Ectodermal cell (in vitro differentiated cells): ENCODE measurements around the gene ACTR1B.
"Not testable (repeated sequence)": the region's sequence is repeated elsewhere in the genome, so short reads cannot be mapped to it uniquely, and the experiment has no call there.

Experiments used
- H3K27ac ChIP-seq: 2 replicates; pipeline ENCODE4 v1.7.0; 2013; ENCODE audit warnings: mild to moderate bottlenecking, low read depth, low read length; ENCODE audit not compliant: insufficient read depth, poor library complexity, severe bottlenecking
- H3K27me3 ChIP-seq: 2 replicates; pipeline ENCODE4 v1.7.0; 2013; ENCODE audit warnings: mild to moderate bottlenecking, low read length; ENCODE audit not compliant: insufficient read depth, control insufficient read depth, poor library complexity, severe bottlenecking
- H3K36me3 ChIP-seq: one replicate; pipeline ENCODE4 v1.7.0; 2013; ENCODE audit warnings: low read length; ENCODE audit not compliant: control insufficient read depth, insufficient read depth
- H3K4me1 ChIP-seq: one replicate; pipeline ENCODE4 v1.7.0; 2013; ENCODE audit warnings: low read length; ENCODE audit not compliant: control insufficient read depth, insufficient read depth
- H3K4me3 ChIP-seq: 2 replicates; pipeline ENCODE4 v1.7.0; 2013; ENCODE audit warnings: low read depth, low read length, control low read depth; ENCODE audit not compliant: insufficient read depth
- H3K9me3 ChIP-seq: 2 replicates; pipeline ENCODE4 v1.7.0; 2013; ENCODE audit warnings: mild to moderate bottlenecking, low read length, moderate library complexity; ENCODE audit not compliant: control insufficient read depth
- WGBS, 2 experiments: methylation state at CpG; one replicate each; pipeline ENCODE4 v1.1.7; 2013; ENCODE audit warnings: missing lambda C conversion rate in 2 of 2; 5-methylcytosine and 5-hydroxymethylcytosine counted together

ACTR1B gene

GRCh38 chr2:97651114-97651513 is 12.7 kb downstream of the ACTR1B start:
- no peaks in the 10 kb centered on the region for H3K27me3 ChIP-seq
- peaks cover 21% of the 10 kb centered on the region for H3K36me3 ChIP-seq
- H3K27ac ChIP-seq: no peak overlapping the region
- no peaks in the 10 kb centered on the region for H3K4me1 ChIP-seq
- 91% methylated on average over 4 of the region's 4 CpGs for WGBS, 2 experiments
- no peak overlapping the region for H3K4me3 ChIP-seq
- H3K9me3 ChIP-seq: no peaks in the 10 kb centered on the region

- H3K27me3 ChIP-seq: no peaks in the 10 kb centered on the region
These were observed 16.9 kb downstream of the ACTR1B start for GRCh38 chr2:97646977-97647376.

GRCh38 chr2:97645695-97646629 is 17.9 kb downstream of the ACTR1B start, which contains the start of gene COX5B:
Gene COX5B, plus strand, starts transcription at chr2:97646062. Its CDS starts 25 bp downstream, at chr2:97646087.
- 1 to 2% methylated on average over 63 of the region's 63 CpGs for WGBS, 2 experiments
- peak within 1 kb of the TSS; percentile 73 for H3K27ac ChIP-seq
- no peaks in the 10 kb centered on the region for H3K27me3 ChIP-seq
- H3K4me3 ChIP-seq: peak within 1 kb of the TSS; percentile 77
- no peaks in the 10 kb centered on the region for H3K4me1 ChIP-seq
- no peaks in the 10 kb centered on the region for H3K9me3 ChIP-seq
- H3K36me3 ChIP-seq: peaks cover 13% of the 10 kb centered on the region

More at GRCh38 chr2:97646977-97647376, 16.9 kb downstream of the ACTR1B start:
- Histone ChIP-seq H3K27ac (no peak overlapping the region), H3K36me3 (peaks cover 13% of the 10 kb centered on the region), H3K4me1 (no peaks in the 10 kb centered on the region), H3K4me3 (peak overlapping the region; percentile 77), H3K9me3 (no peaks in the 10 kb centered on the region)
- 97 to 99% methylated on average over 4 of the region's 4 CpGs for WGBS, 2 experiments

GRCh38 chr2:97645112-97645694 is 18.6 kb downstream of the ACTR1B start:
- Histone ChIP-seq H3K27ac (peak overlapping the region; percentile 73), H3K9me3 (no peaks in the 10 kb centered on the region), H3K4me3 (peak overlapping the region; percentile 77), H3K36me3 (peaks cover 13% of the 10 kb centered on the region), H3K27me3 (no peaks in the 10 kb centered on the region), H3K4me1 (no peaks in the 10 kb centered on the region)
- 9 to 10% methylated on average over 19 of the region's 19 CpGs for WGBS, 2 experiments

GRCh38 chr2:97644023-97644717 is 19.7 kb downstream of the ACTR1B start:
- Histone ChIP-seq H3K4me1 (no peaks in the 10 kb centered on the region), H3K4me3 (no peak overlapping the region), H3K9me3 (no peaks in the 10 kb centered on the region), H3K27me3 (no peaks in the 10 kb centered on the region), H3K36me3 (peaks cover 13% of the 10 kb centered on the region), H3K27ac (no peak overlapping the region)
- 89 to 96% methylated on average over 4 of the region's 4 CpGs for WGBS, 2 experiments

GRCh38 chr2:97626049-97626430 is 37.8 kb downstream of the ACTR1B start:
- not testable (repeated sequence) for H3K4me3 ChIP-seq, H3K27me3 ChIP-seq, H3K27ac ChIP-seq, H3K4me1 ChIP-seq, H3K36me3 ChIP-seq, H3K9me3 ChIP-seq
- WGBS, 2 experiments: 89 to 93% methylated on average over 8 of the region's 8 CpGs

GRCh38 chr2:97625354-97626048 is 38.3 kb downstream of the ACTR1B start:
- not testable (repeated sequence) for H3K9me3 ChIP-seq, H3K4me1 ChIP-seq, H3K27me3 ChIP-seq, H3K27ac ChIP-seq, H3K36me3 ChIP-seq, H3K4me3 ChIP-seq
- WGBS, 2 experiments: 84 to 90% methylated on average over 2 of the region's 8 CpGs

- not testable (repeated sequence) for H3K27me3 ChIP-seq, H3K27ac ChIP-seq, H3K9me3 ChIP-seq, H3K36me3 ChIP-seq, H3K4me3 ChIP-seq, H3K4me1 ChIP-seq
These were observed 40.9 kb downstream of the ACTR1B start for GRCh38 chr2:97622976-97623375.

- not testable (repeated sequence) for H3K27me3 ChIP-seq, H3K27ac ChIP-seq, H3K4me1 ChIP-seq, H3K9me3 ChIP-seq, H3K4me3 ChIP-seq, H3K36me3 ChIP-seq
- WGBS, 2 experiments: no CpG with 5 or more reads among the region's 1 CpG
These were observed 43.4 kb downstream of the ACTR1B start for GRCh38 chr2:97620492-97620891.
